GM19397 (cell line): Measurements from ENCODE around the gene SYT12.
"Not testable (repeated sequence)": the region's sequence is repeated elsewhere in the genome, so short reads cannot be mapped to it uniquely, and the experiment has no call there.

Experiments used
- ATAC-seq: cut with Tn5 transposase; IDR thresholded peaks from one replicate; pipeline ENCODE4 v1.9.1; 2021; ENCODE audit warnings: mild to moderate bottlenecking, moderate library complexity; ENCODE audit not compliant: unreplicated experiment

Gene SYT12

DNA sequence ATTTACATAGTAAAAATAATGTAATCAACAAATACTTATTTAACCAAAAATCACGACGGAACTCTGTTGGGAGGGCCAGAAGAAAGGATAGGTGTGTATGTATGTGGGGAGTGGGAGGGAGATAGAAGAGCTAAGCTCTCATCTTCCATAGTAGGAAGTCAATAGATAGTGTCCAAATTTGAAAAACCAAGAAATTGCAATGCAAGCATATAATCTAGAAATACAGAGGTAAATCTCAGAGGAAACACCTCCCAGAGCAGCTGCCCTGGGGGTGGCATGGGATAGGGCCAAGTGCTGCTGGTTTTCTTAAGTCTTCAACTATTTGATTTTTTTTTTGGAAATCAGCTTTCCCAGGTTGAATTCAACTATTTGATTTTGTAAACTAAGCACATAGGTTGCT, 30.9 kb upstream of the SYT12 start:
- ATAC-seq: no peak

DNA sequence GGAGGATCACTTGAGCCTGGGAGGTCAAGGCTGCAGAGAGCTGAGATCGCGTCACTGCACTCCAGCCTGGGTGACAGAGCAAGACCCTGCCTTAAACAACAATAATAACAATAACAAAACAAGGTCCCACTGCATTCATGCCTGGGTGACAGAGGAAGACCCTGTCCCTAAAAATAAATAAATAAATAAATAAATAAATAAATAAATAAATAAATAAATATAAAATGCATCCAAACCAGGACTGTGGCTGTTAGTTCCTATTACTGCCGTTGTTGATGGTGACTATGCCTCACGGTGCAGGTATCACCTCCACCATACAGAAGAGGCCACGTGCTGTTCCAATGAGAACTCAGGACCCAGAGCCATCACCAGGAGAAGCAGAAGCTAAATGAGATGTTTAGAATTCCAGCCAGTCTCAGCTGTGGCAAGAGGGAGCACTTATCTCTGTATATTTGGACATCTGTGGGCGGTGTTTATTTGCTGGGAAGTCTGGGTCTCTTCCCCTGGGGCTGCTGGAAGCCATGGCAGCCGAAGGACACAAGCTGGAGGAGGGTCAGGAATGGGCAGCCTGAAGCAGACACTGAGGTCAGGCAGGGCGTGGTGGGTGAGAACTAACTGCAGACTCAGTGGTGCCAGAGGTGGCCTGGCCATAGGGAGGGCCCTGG, 26.2 kb upstream of the SYT12 start:
- no peak for ATAC-seq

DNA sequence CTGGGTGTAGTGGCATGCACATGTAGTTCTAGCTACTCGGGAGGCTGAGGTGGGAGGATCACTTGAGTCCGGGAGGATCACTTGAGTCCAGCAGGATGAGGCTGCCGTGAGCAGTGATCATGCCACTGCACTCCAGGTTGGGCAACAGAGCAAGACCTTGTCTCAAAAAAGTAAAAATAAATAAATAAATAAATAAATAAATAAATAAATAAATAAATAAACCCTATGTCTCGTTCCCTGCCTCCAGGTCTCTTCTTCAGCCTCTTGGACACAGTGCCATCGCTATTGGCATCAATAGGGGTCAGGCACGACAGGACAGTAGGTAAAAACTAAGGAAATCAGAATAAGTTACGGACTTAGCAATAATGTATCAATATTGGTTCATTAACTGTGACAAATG, 23.4 kb upstream of the SYT12 start:
- no peak for ATAC-seq

DNA sequence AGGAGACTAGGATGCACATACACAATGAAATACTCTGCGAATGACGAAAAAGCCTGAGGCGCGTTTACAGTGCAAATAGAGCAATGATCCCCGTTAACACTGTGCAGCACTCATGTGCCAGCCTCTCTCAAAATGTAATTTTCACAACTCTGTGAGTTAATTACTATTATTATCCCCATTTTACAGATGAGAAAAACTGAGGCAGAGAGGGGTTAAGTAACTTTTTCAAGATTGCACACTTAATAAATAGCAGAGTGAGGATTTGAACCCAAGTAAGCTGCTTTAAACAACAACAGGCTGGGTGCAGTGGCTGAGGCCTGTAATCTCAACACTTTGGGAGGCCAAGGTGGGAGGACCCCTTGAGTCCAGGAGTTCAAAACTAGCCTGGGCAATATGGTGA, 21.6 kb upstream of the SYT12 start:
- ATAC-seq: no peak

DNA sequence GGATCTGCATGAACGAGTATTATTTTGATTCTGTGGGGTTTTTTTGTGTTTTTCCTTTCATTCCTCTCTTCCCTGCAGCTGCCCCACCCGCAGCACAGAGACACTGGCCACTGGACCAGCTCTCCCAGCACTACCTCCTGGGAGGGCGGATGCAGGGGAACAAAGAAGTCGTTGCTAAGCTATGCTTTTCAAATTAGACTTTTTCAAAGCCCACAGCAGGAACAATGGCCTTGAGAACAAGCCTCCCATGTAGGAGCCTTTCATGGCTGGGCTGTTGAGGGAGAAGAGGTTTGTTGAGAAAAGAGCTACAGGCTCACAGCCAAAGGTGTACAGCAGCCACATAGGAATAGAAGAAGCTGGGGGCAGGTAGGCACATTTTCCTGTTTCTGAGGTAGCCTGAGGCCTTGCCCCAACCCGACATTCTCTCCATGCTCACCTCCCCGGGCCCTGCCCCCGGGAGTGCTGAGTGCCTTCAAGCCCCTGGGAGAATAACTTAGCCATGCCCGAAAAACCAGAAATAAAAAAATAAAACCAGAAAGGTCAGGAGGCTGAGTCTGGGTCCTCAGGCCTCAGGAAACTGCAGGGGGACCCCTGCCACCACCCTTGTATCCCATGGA, 20.5 kb upstream of the SYT12 start:
- ATAC-seq: no peak

DNA sequence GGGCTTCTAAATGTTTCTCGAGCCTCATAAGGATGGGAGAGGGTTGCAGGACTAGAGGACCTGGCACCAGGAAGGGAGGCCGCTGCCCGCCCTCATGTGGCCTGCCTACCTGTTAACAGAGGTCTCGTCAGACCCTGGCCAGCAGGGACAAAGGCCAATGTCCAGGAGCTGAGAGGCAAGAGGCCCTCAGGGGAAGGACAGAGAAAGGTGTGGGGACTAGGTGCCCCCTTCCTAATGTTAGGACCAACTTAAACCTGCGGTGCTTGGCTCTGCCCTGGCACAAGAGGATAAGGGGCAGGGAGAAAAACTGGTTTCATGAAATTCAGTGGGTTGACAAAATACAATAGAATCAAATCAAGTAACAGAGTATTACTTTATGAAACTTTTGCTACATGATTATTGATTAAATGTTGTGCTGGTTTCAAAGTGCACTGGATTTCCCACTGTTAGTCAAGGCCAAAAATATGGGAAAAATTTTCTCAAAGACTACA, 20.0 kb upstream of the SYT12 start:
- ATAC-seq: no peak

DNA sequence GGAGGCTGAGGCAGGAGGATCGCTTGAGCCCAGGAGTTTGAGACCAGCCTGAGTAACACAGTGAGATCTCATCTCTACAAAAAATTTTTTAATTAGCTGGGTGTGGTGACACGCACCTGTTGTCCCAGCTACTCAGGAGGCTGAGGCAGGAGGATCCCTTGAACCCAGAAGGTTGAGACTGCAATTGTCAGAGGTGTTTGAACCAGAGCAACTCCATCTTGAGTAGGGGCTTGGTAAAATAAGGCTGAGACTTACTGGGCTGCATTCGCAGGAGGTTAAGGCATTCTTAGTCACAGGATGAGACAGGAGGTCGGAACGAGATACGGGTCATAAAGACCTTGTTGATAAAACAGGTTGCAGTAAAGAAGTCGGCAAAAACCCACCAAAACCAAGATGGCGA, 17.7 kb upstream of the SYT12 start:
- not testable (repeated sequence) for ATAC-seq

DNA sequence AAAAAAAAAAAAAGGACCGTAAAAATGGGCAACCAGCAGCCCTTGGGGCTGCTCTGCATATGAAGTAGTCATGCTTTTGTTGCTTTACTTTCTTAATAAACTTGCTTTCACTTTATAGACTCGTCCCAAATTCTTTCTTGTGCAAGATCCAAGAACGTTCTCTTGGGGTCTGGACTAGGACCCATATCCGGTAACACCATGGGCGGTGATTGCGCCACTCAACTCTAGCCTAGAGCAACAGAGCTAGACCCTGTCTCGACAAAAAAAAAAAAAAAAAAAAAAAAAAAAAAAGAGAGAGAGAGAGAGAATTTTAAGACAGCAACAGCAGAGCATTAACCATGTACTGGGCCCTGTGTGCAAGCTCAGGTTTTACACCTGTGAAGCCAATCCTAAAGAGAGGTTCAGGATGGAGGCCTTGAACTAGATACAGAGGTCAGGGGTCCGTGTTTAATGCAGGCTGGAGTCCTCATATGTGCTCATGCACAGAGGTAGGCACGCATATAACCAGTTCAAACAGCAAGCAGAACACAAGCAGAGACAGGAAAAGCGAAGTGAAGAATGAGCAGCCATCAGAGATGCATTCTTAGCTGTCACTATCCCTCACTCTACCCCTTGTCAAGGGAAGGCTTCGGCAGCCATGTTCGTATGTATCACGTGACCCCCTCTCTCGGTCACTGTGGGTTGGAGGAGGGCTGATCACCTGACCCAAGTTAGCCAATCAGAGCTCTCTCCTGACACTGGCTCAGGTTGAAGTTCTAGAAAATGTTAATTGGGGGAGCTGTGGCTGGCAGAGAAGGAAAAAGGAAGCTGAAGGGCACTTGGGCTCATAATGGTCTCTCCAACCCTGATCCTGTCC, 16.7 kb upstream of the SYT12 start:
- no peak for ATAC-seq

DNA sequence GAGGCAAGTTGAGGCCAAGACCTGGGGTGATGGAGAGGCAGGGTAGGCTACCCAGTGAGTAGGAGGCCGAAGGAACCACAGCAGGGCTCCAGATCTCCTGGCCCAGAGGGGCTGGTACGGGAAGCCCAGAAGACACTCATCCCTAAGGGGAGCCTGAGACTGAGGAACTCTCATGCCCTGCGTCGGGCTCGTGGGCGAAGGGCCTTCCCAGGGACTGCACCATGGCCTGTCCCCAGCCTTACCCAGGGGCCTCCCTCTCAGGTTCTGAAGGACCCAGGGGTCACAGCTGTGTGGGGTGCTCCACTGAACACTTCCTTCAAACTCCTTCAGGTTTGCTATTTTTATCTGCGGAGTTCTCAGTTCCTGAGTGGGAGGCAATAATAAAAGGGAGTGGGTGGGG, 15.8 kb upstream of the SYT12 start:
- ATAC-seq: no peak

DNA sequence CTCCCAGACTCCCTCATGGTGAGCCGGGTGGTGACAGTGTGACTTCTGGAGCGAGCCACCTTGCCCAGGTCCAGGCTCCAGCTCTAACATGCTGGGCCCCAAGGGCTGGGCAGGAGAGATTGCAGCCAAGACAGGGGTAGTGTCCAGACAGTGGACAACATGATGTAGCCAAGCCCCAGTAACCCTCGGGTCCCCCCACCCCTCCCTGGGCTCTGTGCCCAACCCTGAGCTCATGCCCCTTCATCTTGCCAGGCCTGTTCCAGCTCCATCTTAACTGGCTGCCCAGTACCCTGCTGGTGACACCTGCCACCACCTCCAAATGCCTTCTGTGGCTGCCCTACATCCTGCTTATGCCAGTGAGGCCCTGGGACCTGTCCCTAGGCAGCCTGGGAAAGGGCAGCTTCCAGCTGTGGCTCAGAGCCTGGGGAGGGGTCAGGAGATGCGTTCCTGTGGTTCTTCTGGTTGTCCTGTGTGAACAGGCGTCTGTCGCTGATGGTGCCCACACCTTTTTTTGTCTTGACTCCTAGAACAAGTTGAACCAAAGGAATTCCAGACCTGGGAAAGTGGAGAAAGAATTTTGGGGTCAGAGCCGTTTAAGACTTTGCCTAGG, 12.5 kb upstream of the SYT12 start:
- ATAC-seq: no peak

DNA sequence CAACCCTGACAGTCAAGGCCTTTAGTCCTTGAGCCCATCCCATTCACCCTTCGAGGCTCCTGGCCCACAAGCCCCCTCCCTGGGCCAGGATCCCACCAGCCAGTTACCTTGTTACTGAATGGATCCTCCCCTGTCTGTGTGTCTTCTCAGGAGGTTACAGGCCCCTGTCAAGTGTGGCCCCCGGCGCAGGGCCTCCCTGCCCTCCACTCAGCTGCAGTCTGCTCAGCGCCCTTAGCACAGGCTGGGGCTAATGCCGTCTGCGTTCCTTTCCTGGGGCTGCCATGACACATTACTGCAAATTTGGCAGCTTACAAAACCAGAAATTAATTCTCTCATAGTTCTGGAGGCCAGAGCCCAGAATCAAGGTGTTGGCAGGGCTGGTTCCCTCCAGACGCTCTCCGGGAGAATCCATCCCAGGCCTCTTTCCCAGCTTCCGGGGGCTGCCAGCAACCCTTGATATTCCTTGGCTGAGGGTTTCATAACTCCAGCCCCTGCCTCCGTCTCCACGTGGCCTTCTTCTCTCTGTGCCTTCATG, 9.4 kb upstream of the SYT12 start:
- no peak for ATAC-seq

DNA sequence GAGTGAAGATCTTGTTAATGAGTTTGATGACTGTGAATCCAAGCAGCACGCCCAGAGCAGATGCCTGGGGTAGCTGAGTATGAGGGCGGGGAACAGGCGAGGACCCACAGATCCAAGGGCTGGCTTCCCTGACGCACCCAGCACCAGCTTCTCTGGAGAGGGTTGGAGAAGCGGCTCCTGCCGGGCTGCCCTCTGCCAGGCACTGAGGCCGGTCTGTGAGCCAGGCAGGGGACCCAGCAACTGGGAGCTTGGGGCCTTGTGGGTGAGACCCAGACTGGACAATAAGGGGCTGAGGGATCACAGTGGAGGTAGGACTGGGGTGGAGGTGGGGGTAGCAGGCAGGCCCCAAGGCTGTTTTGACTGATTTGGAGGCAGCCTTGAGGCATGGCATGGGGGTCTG, 8.6 kb upstream of the SYT12 start:
- no peak for ATAC-seq

DNA sequence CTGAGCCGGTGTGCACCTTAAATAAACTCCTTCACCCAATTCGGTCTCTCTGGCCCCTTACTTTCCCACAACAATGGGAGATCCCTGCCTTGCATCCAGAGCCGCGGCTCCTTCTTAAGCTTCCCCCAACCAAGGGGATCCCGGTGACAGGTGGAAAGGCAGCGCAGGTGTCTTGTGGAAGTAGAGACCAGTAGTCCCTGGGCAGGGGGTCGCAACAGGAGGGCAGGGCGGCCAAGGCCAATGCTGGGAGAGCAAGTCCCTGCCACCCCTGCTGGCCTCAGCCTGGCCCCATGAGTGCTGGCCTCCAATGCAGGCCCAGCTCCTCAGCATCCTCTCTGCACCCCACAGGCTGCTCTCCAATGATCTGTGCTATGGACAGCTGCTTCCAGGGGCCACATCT, 7.9 kb upstream of the SYT12 start:
- ATAC-seq: no peak

DNA sequence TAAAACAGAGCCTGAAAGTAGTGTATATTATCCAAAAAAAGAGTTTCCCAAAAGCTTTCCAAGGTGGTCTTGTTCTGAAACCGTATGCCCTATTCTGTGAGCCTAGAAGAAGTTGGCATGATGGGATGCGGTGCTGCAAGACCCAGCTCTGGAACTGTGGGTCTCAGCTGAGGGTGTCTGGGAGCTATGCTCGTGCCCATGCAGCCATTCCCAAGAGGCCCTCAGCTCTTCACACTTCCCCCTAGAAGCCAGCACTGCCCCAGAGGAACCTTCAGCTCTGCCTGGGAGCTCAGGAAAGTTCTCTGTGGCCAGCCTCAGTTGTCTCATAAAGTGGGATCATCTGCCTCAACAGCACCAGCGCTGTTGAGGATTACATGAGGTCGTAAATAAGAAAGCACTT, 6.4 kb upstream of the SYT12 start:
- no peak for ATAC-seq

DNA sequence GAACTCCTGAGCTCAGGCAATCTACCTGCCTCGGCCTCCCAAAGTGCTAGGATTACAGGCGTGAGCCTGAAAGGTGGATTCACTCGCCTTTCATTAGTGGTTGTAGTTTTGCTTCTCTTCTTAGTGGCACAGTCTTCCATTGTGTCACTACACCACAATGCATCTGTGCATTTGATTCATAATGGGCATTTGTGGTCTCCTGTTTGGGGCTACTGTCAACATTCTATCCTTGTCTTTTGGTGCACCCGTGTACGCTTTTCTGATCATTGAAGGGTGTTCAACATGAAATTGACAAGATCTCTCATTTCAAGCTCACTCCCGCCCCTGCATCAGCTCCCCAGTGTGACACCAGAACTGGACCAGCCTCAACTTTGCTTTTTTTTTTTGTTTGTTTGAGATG, 2.0 kb upstream of the SYT12 start:
- no peak for ATAC-seq

DNA sequence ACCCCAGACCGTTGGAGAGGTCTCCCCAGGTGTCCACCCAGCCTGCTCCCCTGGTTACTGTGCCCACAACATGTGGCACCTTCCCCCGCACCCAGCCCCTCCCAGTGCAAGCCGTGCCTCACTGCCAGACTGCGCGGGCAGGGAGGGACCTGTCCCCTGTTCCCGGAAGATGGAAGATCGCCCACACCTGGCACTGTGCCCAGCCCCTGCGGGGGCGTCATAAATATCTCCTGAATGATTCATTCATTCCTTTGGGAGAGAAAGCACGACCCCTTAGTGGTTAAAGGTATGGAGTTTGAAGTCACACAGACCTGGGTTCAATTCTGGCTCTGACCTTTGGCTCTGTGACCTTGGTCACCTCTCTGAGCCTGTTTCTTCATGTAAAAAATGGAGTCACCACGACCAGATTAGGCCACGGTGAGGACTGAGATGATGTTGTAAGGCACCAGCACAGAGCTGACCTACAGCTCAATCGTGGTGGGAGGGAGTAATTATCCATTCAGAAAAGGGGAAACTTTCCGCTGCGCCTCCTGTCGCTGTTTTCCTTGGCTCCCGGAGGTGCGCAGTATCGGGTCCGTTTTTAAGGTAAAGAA, 497 bp upstream of the SYT12 start:
- ATAC-seq: no peak

DNA sequence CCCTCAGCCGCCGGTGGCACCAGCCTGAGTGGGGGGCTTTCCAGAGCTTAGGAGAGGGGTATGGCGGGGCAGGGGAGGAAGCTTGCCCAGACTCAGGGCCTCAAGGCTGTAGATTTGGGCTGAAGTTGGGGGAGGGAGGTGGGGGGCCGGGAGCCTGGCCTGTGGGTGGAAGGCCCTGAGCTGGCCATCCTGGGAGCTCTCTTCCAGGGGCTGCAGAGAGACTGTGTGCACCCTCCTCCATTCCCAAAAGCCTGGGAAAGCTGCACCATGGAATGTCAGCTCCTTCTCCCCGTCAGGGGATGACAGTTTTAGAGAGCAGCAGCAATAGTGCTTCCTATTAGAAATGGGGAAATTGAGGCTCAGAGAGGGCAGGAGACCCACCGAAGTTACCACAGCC, 1.0 kb downstream of the SYT12 start:
- ATAC-seq: no peak

DNA sequence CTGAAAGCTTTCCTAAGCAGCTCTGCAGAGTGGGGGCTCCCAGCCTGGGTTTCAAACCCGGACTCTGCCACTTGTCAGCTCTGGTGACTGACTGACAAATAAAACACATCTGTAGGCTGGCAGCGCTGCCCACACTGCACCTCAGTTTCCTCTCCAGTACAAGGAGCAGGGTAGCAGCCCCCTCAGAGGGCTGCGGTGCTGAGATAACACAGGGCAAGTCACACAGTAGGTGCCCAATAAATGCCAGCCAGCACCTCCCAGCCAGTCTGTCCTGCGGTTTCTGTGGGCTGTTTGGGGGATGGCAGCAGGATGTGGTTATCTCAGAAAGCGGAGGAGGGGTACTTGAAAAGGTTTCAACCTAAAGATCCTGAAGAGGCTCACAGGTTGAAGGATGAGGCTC, 1.5 kb downstream of the SYT12 start:
- ATAC-seq: no peak

DNA sequence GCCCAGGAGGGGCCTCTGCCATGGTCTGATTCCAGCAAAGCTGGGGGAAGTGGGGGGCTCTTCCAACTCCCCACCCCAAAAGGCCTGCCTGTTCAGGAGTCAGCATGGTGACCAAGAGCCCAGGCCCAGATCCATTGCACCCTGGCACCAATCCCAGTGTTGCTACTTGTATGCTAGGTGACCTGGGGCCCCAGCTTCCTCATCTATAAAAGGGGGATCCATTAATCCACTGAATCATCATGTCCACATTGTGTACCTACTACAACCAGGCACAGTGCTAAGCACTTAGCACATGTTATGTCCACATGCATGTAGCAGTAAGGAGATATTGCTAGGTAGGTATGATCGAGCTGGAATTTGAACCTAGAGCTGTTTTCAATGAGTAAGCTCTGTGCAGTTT, 2.0 kb downstream of the SYT12 start:
- no peak for ATAC-seq

DNA sequence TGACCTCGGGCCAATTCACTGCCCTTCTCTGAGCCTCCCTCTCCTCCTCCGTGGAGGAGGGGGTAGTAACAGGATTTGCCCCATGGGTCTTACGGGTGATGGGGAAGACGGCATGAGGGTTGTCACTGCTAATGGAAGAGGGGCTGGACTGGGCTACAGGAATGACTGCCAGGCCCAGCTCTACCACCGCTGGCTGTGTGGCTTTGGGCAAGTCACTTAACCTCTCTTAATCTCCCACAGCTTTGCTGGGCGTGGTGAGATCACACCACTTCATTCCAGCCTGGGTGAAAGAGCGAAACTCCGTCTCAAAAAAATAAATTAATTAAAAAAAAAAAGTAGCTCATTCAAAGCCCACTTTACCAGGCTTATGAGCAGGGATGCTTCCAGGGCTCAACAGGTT, 2.8 kb downstream of the SYT12 start:
- ATAC-seq: no peak

DNA sequence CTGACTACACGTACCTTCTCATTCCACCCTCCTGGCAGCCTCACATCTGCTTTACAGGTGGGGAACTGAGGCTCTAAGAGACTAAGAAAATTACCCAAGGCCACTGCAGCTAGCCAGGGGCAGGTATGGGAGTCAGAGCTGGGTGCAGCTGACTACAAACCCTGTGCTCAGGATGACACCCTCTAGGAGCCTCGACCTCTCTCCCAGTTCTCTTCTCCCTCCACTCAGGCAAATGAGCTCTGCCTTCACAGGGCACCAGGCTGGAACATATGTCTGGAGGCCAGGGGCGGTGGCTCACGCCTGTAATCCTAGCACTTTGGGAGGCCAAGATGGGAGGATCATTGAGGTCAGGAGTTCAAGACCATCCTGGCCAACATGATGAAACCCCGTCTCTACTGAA, 4.0 kb downstream of the SYT12 start:
- ATAC-seq: no peak
